HepG2 (cell line): ENCODE measurements around the gene EFEMP2. TPM values are rescaled to one million over a fixed set of nuclear protein-coding genes. Genes with fewer than 3 reads are reported as not detected.

Source experiments
- BRCA1 ChIP-seq: sonication (generic); formaldehyde crosslinking; IDR thresholded peaks from 2 replicates; pipeline ENCODE4 v1.4.0; 2020; ENCODE audit warnings: missing genetic modification reagents
- E2F1 ChIP-seq: sonication (generic); formaldehyde crosslinking; IDR thresholded peaks from 2 replicates; pipeline ENCODE4 v1.5.0; 2020; ENCODE audit warnings: missing genetic modification reagents
- HMGXB3 ChIP-seq: sonication (generic); formaldehyde crosslinking; IDR thresholded peaks from 2 replicates; pipeline ENCODE4 v1.4.0; 2020; ENCODE audit warnings: missing genetic modification reagents, borderline replicate concordance
- KDM4B ChIP-seq: sonication (generic); formaldehyde crosslinking; IDR thresholded peaks from 2 replicates; pipeline ENCODE4 v1.4.0; 2020; ENCODE audit warnings: missing genetic modification reagents
- KLF13 ChIP-seq: sonication (generic); formaldehyde crosslinking; IDR thresholded peaks from 2 replicates; pipeline ENCODE4 v1.4.0; 2020; ENCODE audit warnings: mild to moderate bottlenecking, missing genetic modification reagents
- MAX ChIP-seq: IDR thresholded peaks from 2 replicates; pipeline ENCODE4 v1.6.1; 2012; ENCODE audit warnings: inconsistent platforms
- MTF2 ChIP-seq: sonication (generic); formaldehyde crosslinking; IDR thresholded peaks from 2 replicates; pipeline ENCODE4 v1.5.0; 2020; ENCODE audit warnings: missing genetic modification reagents, borderline replicate concordance
- MXD4 ChIP-seq: IDR thresholded peaks from 2 replicates; pipeline ENCODE4 v1.6.1; 2016; ENCODE audit warnings: mild to moderate bottlenecking, missing biosample characterization, missing genetic modification reagents
- NFATC3 ChIP-seq: sonication (generic); formaldehyde crosslinking; IDR thresholded peaks from 2 replicates; pipeline ENCODE4 v1.5.1; 2020; ENCODE audit warnings: mild to moderate bottlenecking, missing genetic modification reagents
- NFYB ChIP-seq: sonication (generic); formaldehyde crosslinking; IDR thresholded peaks from 2 replicates; pipeline ENCODE4 v1.4.0; 2020; ENCODE audit warnings: missing genetic modification reagents
- PAXIP1 ChIP-seq: sonication (generic); formaldehyde crosslinking; conservative IDR thresholded peaks from 2 replicates; pipeline ENCODE4 v1.4.0; 2020; ENCODE audit warnings: mild to moderate bottlenecking, missing genetic modification reagents, moderate library complexity
- PBX2 ChIP-seq: IDR thresholded peaks from 2 replicates; pipeline ENCODE4 v1.6.1; 2016; ENCODE audit warnings: control low read depth
- RBM22 ChIP-seq: fragments of 200-400 bp; formaldehyde crosslinking; optimal IDR thresholded peaks from 2 replicates; pipeline ENCODE3; 2017; ENCODE audit warnings: mild to moderate bottlenecking, low read length, moderate library complexity
- ZFYVE20 ChIP-seq: sonication (generic); formaldehyde crosslinking; IDR thresholded peaks from 2 replicates; pipeline ENCODE4 v1.8.0; 2023; ENCODE audit warnings: low read depth, mild to moderate bottlenecking, moderate library complexity, missing genetic modification reagents, borderline replicate concordance
- ZNF761 ChIP-seq: sonication (generic); formaldehyde crosslinking; conservative IDR thresholded peaks from 2 replicates; pipeline ENCODE4 v1.4.0; 2020; ENCODE audit warnings: mild to moderate bottlenecking, missing genetic modification reagents
- ZNF776 ChIP-seq: sonication (generic); formaldehyde crosslinking; IDR thresholded peaks from 2 replicates; pipeline ENCODE4 v1.4.0; 2020; ENCODE audit warnings: mild to moderate bottlenecking, missing genetic modification reagents
- polyA plus RNA-seq, 8 experiments: library from polyadenylated mRNA; depleted of rRNA in 3 of 8; stranded (reverse) in 7 of 8; unstranded in 1 of 8; fragments of >200 nt; fragmentation: Illumina TruSeq in 4 of 8; extraction: Trizol in 4 of 8; gene quantifications; 2 replicates each; pipeline versions ENCODE4 v1.2.1 to v1.2.3, GENCODE V29; 2011 to 2016; ENCODE audit warnings: low read depth in 4 of 8, missing spikeins in 1 of 8, mixed read lengths in 1 of 8; ENCODE audit not compliant: insufficient read depth in 1 of 8
- total RNA-seq, 5 experiments: library from RNA; depleted of rRNA; stranded (reverse); fragments of >200 nt; fragmentation: Illumina TruSeq; extraction: Trizol; gene quantifications; 2 replicates each; pipeline ENCODE4 v1.2.3, GENCODE V29; 2016; ENCODE audit warnings: low read depth in 1 of 5

EFEMP2 gene
- total and polyA plus RNA-seq, 2 of the 13 experiments (the other 11 are each of a cell fraction or from before 2014, with no cell fraction given): 7.4 to 29.7 TPM

GRCh38 chr11:65856689-65857499 is 15.7 kb downstream of the EFEMP2 start (continued):
- TF ChIP-seq MAX: peak; percentile 48; the same call in 1 of the 2 replicates
- TF ChIP-seq MTF2 (CRISPR knock-in tag): no peak
- no peak for TF ChIP-seq KDM4B
- TF ChIP-seq BRCA1 (CRISPR knock-in tag): peak; percentile 25; the same call in 1 of the 2 replicates
- TF ChIP-seq NFATC3 (CRISPR knock-in tag): 0 out of 2 replicates have a peak, but pooled peaks have one; percentile 30
- no peak for TF ChIP-seq ZNF761 (CRISPR knock-in tag)
- TF ChIP-seq ZFYVE20: 0 out of 2 replicates have a peak, but pooled peaks have one; percentile 66
- TF ChIP-seq NFYB (CRISPR knock-in tag): no peak
- no peak for TF ChIP-seq ZNF776
- peak; percentile 48; the same call in 1 of the 2 replicates for TF ChIP-seq HMGXB3
- TF ChIP-seq E2F1 (CRISPR knock-in tag): peak; percentile 15; the same call in 1 of the 2 replicates
- TF ChIP-seq RBM22: peak; percentile 66
- no peak for TF ChIP-seq PBX2 (CRISPR knock-in tag)
- TF ChIP-seq PAXIP1 (CRISPR knock-in tag): no peak
- no peak for TF ChIP-seq KLF13
- TF ChIP-seq MXD4 (CRISPR knock-in tag): peak; percentile 41; the same call in 1 of the 2 replicates
